ENCODE measurements around the gene OR5AU1. TPM values are rescaled to one million over a fixed set of nuclear protein-coding genes. Genes with fewer than 3 reads are reported as not detected.

OR5AU1 gene
- polyA plus RNA-seq, 1 of the 3 experiments (the other 2 are of a cell fraction): not detected

DNA sequence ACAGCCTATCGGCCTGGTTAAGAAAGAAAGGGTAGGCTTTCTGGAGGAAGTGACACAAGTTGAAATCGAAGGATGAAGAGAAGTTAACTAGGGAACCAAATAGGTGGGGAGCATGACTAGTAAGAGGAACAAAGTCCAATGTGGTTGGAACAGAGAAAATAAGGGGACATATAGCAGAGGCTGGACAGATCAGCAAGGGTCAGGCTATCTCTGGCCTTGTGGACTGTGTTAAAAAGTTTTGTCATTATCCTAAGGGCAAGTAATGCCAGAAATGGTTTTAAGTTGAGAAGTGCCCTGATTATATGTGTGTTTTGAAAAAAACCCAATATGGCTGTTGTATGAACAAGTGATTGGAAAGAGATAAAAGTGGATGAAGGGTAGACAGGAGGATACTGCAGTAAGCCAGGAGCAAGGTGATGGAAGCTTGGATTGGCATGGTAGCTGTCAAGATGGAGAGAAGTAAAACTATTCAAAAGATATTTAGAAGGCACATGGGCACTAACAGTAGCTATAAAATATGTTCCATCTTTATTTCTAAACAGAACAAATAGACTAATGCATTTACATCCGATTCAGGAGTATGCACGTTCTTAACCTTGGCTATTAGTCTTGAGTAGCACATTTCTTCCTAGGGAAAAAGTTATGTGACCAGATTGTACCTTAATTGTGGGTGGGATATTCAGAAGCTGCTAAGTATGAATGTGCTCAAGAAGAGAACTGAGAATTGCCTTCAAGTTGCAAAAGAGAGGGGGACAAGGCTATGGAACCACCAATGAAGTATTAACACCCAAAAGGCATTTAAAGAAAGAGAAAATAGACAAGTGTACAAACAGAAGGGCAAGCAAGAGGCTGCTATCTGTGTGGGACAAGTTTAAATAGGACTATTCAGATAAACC is 46.8 kb upstream of the OR5AU1 start:
- no peak overlapping the region for H3K4me3 ChIP-seq (ENCODE audit: low read depth in 2 of 2, low read length in 1 of 2)
- H3K9ac ChIP-seq: no peak overlapping the region
- H3K4me2 ChIP-seq: no peak overlapping the region
- H3K9me2 ChIP-seq: no peaks in the 10 kb centered on the region
- CTCF ChIA-PET: interaction anchor here (0.6 kb wide), 1 partner anchor 188 kb away, joined by 3 read pairs; no protein-coding TSS in a partner anchor
- WGBS (ENCODE audit: low lambda C conversion rate): 97% methylated on average over 4 of the region's 4 CpGs
- no peak for DNase-seq
- POLR2A ChIA-PET: no interaction called here
- H2AFZ ChIP-seq (ENCODE audit: low read depth): no peak overlapping the region
- no peak overlapping the region for H3K27ac ChIP-seq (ENCODE audit: low read depth in 2 of 2, low read length in 1 of 2)
- H3K79me2 ChIP-seq (ENCODE audit: insufficient read depth): no peaks in the 10 kb centered on the region; the same call in 1 of the 2 replicates
- H3K27me3 ChIP-seq (ENCODE audit: insufficient read depth): no peaks in the 10 kb centered on the region
- peaks cover 20% of the 10 kb centered on the region; the same call in 1 of the 2 replicates for H4K20me1 ChIP-seq (ENCODE audit: insufficient read depth)
- TF ChIP-seq, protein P1, sequence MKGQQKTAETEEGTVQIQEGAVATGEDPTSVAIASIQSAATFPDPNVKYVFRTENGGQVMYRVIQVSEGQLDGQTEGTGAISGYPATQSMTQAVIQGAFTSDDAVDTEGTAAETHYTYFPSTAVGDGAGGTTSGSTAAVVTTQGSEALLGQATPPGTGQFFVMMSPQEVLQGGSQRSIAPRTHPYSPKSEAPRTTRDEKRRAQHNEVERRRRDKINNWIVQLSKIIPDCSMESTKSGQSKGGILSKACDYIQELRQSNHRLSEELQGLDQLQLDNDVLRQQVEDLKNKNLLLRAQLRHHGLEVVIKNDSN (IDR thresholded peaks at IDR 0.05; ENCODE audit: borderline replicate concordance, low read depth): no peak
- TF ChIP-seq SMC3 (IDR thresholded peaks at IDR 0.05; ENCODE audit: low read depth, low read length): no peak
- TF ChIP-seq EP300 (IDR thresholded peaks at IDR 0.05; ENCODE audit: borderline replicate concordance in 1 of 2, low read depth in 1 of 2, low read length in 1 of 2): no peak
- TF ChIP-seq SIN3A (IDR thresholded peaks at IDR 0.05; ENCODE audit: borderline replicate concordance, low read depth, low read length): no peak
- TF ChIP-seq JUND (IDR thresholded peaks at IDR 0.05): no peak
- TF ChIP-seq RAD21 (IDR thresholded peaks at IDR 0.05; ENCODE audit: low read length): no peak
- no peak for TF ChIP-seq EZH2phosphoT487 (IDR thresholded peaks at IDR 0.05; ENCODE audit: borderline replicate concordance, low read depth)
- TF ChIP-seq, protein P2, sequence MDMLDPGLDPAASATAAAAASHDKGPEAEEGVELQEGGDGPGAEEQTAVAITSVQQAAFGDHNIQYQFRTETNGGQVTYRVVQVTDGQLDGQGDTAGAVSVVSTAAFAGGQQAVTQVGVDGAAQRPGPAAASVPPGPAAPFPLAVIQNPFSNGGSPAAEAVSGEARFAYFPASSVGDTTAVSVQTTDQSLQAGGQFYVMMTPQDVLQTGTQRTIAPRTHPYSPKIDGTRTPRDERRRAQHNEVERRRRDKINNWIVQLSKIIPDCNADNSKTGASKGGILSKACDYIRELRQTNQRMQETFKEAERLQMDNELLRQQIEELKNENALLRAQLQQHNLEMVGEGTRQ (IDR thresholded peaks at IDR 0.05; ENCODE audit: borderline replicate concordance, low read depth, low read length): no peak
- TF ChIP-seq GABPA (IDR thresholded peaks at IDR 0.05; ENCODE audit: low read depth): no peak
- TF ChIP-seq NRF1 (IDR thresholded peaks at IDR 0.05; ENCODE audit: low read depth, low read length): no peak
- no peak for TF ChIP-seq TCF12 (IDR thresholded peaks at IDR 0.05)
- no peak for TF ChIP-seq TAF1 (IDR thresholded peaks at IDR 0.05; ENCODE audit: borderline replicate concordance, low read depth, low read length)
- no peak for TF ChIP-seq MEF2A (IDR thresholded peaks at IDR 0.05; ENCODE audit: borderline replicate concordance, low read depth)
- no peak for TF ChIP-seq POLR2AphosphoS5 (IDR thresholded peaks at IDR 0.05; ENCODE audit: low read depth, low read length)
- no peaks in the 10 kb centered on the region for H3K9me3 ChIP-seq
- peaks cover 49 to 54% of the 10 kb centered on the region in 2 experiments for H3K36me3 ChIP-seq (replicated peaks in 1 of 2; ENCODE audit: control insufficient read depth in 1 of 2, insufficient read depth in 2 of 2, low read length in 1 of 2)
- no peaks in the 10 kb centered on the region for H3K4me1 ChIP-seq (ENCODE audit: control insufficient read depth in 1 of 2, insufficient read depth in 2 of 2, low read depth in 1 of 2, low read length in 1 of 2)
- H3F3A ChIP-seq (replicated peaks; ENCODE audit: insufficient read depth): peaks cover 67% of the 10 kb centered on the region

DNA sequence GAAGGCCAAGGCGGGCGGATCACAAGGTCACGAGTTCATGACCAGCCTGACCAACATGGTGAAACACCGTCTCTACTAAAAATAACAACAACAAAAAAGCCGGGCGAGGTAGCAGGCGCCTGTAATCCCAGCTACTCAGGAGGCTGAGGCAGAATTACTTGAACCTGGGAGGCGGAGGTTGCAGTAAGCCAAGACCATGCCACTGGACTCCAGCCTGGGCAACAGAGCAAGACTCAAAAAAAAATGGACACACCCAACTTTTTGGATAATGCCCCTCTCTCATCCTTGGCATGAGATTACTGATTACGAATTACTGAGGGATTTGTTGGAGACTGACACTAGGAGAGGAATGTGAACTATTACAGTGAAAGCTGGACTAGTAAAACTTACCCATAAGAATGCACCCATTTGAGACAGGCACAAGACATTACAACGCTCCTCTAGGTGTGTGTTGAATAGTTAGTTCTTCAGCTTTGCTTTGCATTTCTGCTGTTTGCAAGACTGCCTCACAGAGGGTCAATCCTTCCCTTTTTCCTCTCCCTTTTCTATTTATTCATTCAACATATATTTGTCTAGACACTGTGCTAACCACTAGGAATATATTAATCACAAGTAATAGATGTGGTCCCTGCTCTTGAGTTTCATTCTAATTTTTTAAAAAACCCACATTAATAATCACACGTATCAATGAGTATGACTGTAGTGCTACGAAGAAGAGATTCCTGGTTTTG is 46.0 kb upstream of the OR5AU1 start:
- Histone ChIP-seq H3K27ac (ENCODE audit: low read depth in 2 of 2, low read length in 1 of 2) (no peak overlapping the region), H3F3A (replicated peaks; ENCODE audit: insufficient read depth) (peaks cover 60% of the 10 kb centered on the region), H3K9me3 (no peaks in the 10 kb centered on the region), H3K27me3 (ENCODE audit: insufficient read depth) (no peaks in the 10 kb centered on the region), H3K4me3 (ENCODE audit: low read depth in 2 of 2, low read length in 1 of 2) (no peak overlapping the region), H3K9me2 (no peaks in the 10 kb centered on the region), H3K36me3 (replicated peaks in 1 of 2; ENCODE audit: control insufficient read depth in 1 of 2, insufficient read depth in 2 of 2, low read length in 1 of 2) (peaks cover 41 to 46% of the 10 kb centered on the region in 2 experiments), H3K4me2 (no peak overlapping the region), H2AFZ (ENCODE audit: low read depth) (no peak overlapping the region), H3K4me1 (ENCODE audit: control insufficient read depth in 1 of 2, insufficient read depth in 2 of 2, low read depth in 1 of 2, low read length in 1 of 2) (no peaks in the 10 kb centered on the region), H3K79me2 (ENCODE audit: insufficient read depth) (no peaks in the 10 kb centered on the region; the same call in 1 of the 2 replicates), H4K20me1 (ENCODE audit: insufficient read depth) (peaks cover 13% of the 10 kb centered on the region; the same call in 1 of the 2 replicates), H3K9ac (no peak overlapping the region)
- TF ChIP-seq, protein P3, sequence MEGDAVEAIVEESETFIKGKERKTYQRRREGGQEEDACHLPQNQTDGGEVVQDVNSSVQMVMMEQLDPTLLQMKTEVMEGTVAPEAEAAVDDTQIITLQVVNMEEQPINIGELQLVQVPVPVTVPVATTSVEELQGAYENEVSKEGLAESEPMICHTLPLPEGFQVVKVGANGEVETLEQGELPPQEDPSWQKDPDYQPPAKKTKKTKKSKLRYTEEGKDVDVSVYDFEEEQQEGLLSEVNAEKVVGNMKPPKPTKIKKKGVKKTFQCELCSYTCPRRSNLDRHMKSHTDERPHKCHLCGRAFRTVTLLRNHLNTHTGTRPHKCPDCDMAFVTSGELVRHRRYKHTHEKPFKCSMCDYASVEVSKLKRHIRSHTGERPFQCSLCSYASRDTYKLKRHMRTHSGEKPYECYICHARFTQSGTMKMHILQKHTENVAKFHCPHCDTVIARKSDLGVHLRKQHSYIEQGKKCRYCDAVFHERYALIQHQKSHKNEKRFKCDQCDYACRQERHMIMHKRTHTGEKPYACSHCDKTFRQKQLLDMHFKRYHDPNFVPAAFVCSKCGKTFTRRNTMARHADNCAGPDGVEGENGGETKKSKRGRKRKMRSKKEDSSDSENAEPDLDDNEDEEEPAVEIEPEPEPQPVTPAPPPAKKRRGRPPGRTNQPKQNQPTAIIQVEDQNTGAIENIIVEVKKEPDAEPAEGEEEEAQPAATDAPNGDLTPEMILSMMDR (IDR thresholded peaks at IDR 0.05): no peak
- TF ChIP-seq YY1 (IDR thresholded peaks at IDR 0.05; ENCODE audit: low read depth): no peak
- ChIA-PET POLR2A (no interaction called here), CTCF (no interaction called here)
- DNase-seq: no peak
- 88% methylated on average over 12 of the region's 12 CpGs for WGBS (ENCODE audit: low lambda C conversion rate)

Measured in SK-N-SH (cell line).